Testis (tissue), 3 donors: ENCODE results near the gene TMEM184A. TPM values are rescaled to one million over a fixed set of nuclear protein-coding genes. Genes with fewer than 3 reads are reported as not detected.

ENCODE experiments used
- DNase-seq: peaks from one replicate; pipeline ENCODE4 v3.0.0-alpha.2; 2019
- H3K27ac ChIP-seq, 2 donors: fragments of 200-600 bp; sonication (generic); one replicate each; pipeline ENCODE4 v1.5.1; 2019
- H3K27me3 ChIP-seq: fragments of 200-600 bp; sonication (generic); one replicate; pipeline ENCODE4 v1.5.1; 2019
- H3K36me3 ChIP-seq: fragments of 200-600 bp; sonication (generic); one replicate; pipeline ENCODE4 v1.5.1; 2017; ENCODE audit warnings: low read depth; ENCODE audit errors: missing control alignments
- H3K4me1 ChIP-seq: fragments of 200-600 bp; sonication (generic); one replicate; pipeline ENCODE4 v1.5.1; 2019
- H3K4me3 ChIP-seq, 2 donors: fragments of 200-600 bp; sonication (generic); one replicate each; pipeline ENCODE4 v1.5.1; 2017 to 2019
- H3K9me3 ChIP-seq: fragments of 200-600 bp; sonication (generic); one replicate; pipeline ENCODE4 v1.5.1; 2017
- CTCF ChIP-seq, 3 experiments: fragments of 450-650 bp in 2 of 3; fragments of 200-600 bp in 1 of 3; sonication (generic) in 1 of 3; IDR thresholded peaks; one replicate each; pipeline ENCODE4 v1.5.1; 2016 to 2019; ENCODE audit warnings: antibody characterized with exemption in 3 of 3, mild to moderate bottlenecking in 2 of 3, moderate library complexity in 1 of 3
- POLR2A ChIP-seq: fragments of 450-650 bp; IDR thresholded peaks from one replicate; pipeline ENCODE4 v1.6.1; 2017; ENCODE audit warnings: antibody characterized with exemption, mild to moderate bottlenecking, moderate library complexity
- WGBS, 2 donors: methylation state at CpG; one replicate each; pipeline ENCODE4 v1.1.5; 2018; 5-methylcytosine and 5-hydroxymethylcytosine counted together
- intact Hi-C: fragments of 100-400 bp; cut with DNase I; formaldehyde crosslinking; loops from one replicate; pipeline ENCODE4 v1.15.1; 2023; ENCODE audit warnings: low total_unique reads
- polyA plus RNA-seq: library from polyadenylated mRNA; stranded (reverse); fragments of 350-450 nt; fragmentation: Illumina TruSeq; extraction: RNeasy Lipid Tissue Mini Kit (QIAGEN cat#74804); gene quantifications from one replicate; pipeline ENCODE4 v1.2.3, GENCODE V29; 2014; ENCODE audit warnings: low read depth, low replicate concordance; ENCODE audit not compliant: insufficient read depth
- total RNA-seq, 2 donors: library from RNA; depleted of rRNA; stranded (reverse); fragments of >200 nt; gene quantifications; one replicate each; pipeline ENCODE4 v1.2.3, GENCODE V29; 2016

TMEM184A gene
- total and polyA plus RNA-seq, 3 donors from 2014 or later: 7.1 to 20.9 (median 18.7) TPM

DNA sequence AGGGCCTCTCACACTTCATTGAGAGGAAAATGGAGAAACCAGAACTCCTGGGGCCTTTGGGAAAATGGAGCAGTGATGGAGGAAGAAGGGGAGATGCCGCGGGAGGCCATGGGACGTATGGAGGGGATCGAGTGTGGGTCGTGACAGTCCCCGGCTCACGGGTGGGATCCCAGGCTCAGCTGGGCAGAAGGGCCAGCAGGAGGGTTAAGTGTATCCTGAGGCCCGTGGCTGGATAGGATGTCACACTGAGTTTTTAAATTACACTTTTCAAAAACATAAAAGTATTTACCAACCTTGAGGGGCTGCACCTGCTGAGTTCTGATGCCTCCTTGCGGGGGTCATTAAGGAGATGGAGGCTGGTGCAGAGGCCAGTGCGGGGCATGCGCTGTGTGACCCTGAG, 41.8 kb upstream of the TMEM184A start:
- Histone ChIP-seq H3K4me3 (no peak overlapping the region), H3K9me3 (no peaks in the 10 kb centered on the region), H3K27ac (no peak overlapping the region), H3K4me1 (no peaks in the 10 kb centered on the region), H3K27me3 (no peaks in the 10 kb centered on the region), H3K36me3 (no peaks in the 10 kb centered on the region)
- WGBS, 2 donors: 89 to 93% methylated on average over 11 of the region's 11 CpGs
- intact Hi-C loops: no loop called here
- DNase-seq: no peak
- no peak for TF ChIP-seq CTCF (IDR thresholded peaks at IDR 0.05)
- TF ChIP-seq POLR2A: no peak

- H3K36me3 ChIP-seq: no peaks in the 10 kb centered on the region
- TF ChIP-seq CTCF (IDR thresholded peaks at IDR 0.05) (no peak), POLR2A (no peak)
- H3K9me3 ChIP-seq: no peaks in the 10 kb centered on the region
- no peak overlapping the region for H3K4me3 ChIP-seq
- 84 to 90% methylated on average over 9 to 16 of the region's 16 CpGs for WGBS, 2 donors
- no peak for DNase-seq
- intact Hi-C loops: no loop called here
- H3K27ac ChIP-seq: no peak overlapping the region
- no peaks in the 10 kb centered on the region for H3K4me1 ChIP-seq
- no peaks in the 10 kb centered on the region for H3K27me3 ChIP-seq
Measured at GRCh38 chr7:1597066-1597760, 41.2 kb upstream of the TMEM184A start.

DNA sequence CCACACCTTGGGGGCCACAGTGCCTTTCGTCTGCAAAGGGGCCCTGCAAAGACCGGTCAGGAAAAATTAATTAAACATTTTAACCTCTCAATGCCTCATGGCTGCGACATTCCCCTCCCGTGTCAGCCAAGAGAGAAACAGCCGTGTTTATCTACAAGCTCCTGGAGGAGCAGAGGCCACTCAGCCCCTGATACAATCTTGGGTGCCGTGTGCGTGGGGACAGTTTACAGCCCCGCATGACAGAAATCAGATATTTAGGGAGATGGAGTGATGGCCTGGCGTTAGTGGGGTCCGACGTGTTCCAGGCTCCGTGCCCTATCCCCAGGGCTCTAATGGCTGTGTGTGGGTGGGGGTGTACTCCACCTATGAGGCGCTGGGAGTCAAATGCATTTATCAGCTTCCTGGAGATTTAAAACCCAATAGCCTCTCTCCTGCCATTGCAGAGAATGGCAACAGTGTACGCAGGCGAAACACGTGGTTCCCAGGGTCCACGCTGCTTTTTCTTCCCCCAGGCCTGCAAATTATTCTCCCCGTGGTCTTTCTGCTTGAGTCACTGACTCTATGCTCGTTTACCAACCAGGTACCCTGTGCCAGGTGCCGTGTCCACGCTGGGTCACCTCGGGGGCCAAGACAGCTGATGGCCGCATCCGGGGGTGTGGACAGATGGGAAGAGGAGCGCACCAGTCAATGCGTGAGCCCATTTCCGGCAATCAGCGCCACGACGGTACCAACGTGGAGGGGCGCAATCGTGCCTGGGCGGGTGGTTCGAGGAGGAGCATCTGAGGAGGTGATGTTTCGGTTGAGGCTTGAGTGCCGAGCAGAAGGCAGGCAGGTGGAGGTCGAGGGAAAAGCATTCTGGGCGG, 40.4 kb upstream of the TMEM184A start:
- Histone ChIP-seq H3K27ac (no peak overlapping the region), H3K27me3 (no peaks in the 10 kb centered on the region), H3K4me3 (no peak overlapping the region), H3K4me1 (no peaks in the 10 kb centered on the region), H3K9me3 (no peaks in the 10 kb centered on the region), H3K36me3 (no peaks in the 10 kb centered on the region)
- 73 to 74% methylated on average over 36 to 39 of the region's 39 CpGs for WGBS, 2 donors
- no peak for DNase-seq
- intact Hi-C loops: no loop called here
- no peak for TF ChIP-seq CTCF (IDR thresholded peaks at IDR 0.05)
- no peak for TF ChIP-seq POLR2A

DNA sequence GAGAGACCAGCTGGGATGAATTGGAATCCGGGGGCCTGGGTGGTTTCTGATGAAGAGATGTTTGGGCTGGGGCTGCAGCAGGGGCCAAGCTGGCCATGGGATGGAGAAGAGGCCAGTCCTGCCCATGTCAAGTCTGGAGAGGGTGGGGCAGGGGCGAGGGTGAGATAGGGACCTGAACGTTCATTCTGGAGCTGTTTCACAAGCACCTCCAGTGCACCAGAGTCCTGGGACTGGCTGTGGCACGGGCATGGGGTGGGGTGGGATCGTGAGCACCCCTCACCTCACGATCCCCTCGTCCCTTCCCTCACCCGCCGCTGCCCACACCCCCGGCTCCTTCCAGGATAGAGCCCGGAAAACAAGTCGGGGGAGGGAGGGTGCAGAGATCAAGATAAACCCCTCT, 39.6 kb upstream of the TMEM184A start:
- H3K4me3 ChIP-seq: no peak overlapping the region
- no peaks in the 10 kb centered on the region for H3K36me3 ChIP-seq
- no peak for DNase-seq
- no peaks in the 10 kb centered on the region for H3K4me1 ChIP-seq
- TF ChIP-seq CTCF (IDR thresholded peaks at IDR 0.05) (no peak), POLR2A (no peak)
- H3K27ac ChIP-seq: no peak overlapping the region
- 63 to 72% methylated on average over 12 of the region's 12 CpGs for WGBS, 2 donors
- no peaks in the 10 kb centered on the region for H3K27me3 ChIP-seq
- intact Hi-C loops: no loop called here
- H3K9me3 ChIP-seq: no peaks in the 10 kb centered on the region
